Measurements from ENCODE around the gene SDC4. TPM values are rescaled to one million over a fixed set of nuclear protein-coding genes. Genes with fewer than 3 reads are reported as not detected.
A peak's percentile ranks its signal among the peaks of the same experiment; 100 is the strongest.

The SDC4 gene
- total RNA-seq, 2 donors from 2014 or later = 62.0 to 97.6 TPM

- Histone ChIP-seq H3K9me3 (no peaks in the 10 kb centered on the region), H3K36me3 (replicated peaks in 1 of 2; ENCODE audit: insufficient read depth in 1 of 2, low read depth in 2 of 2) (peaks cover 0 to 5% of the 10 kb centered on the region in 2 donors), H3K27ac (peak overlapping the region; percentile 23 to 74 (median 58)), H3K4me3 (no peak overlapping the region), H3K27me3 (no peaks in the 10 kb centered on the region), H3K4me1 (peaks cover 59% of the 10 kb centered on the region)
- DNase-seq (no peak), ATAC-seq (no peak)
- intact Hi-C loops (cut with DNase I) = no loop called here
- TF ChIP-seq POLR2A (IDR thresholded peaks at IDR 0.05) (no peak), CTCF (IDR thresholded peaks at IDR 0.05) (no peak)
- 33 to 39% methylated on average over 5 of the region's 5 CpGs for WGBS, 2 donors
These were observed 27.2 kb downstream of the SDC4 start for GRCh38 chr20:45320948-45321595.

DNA sequence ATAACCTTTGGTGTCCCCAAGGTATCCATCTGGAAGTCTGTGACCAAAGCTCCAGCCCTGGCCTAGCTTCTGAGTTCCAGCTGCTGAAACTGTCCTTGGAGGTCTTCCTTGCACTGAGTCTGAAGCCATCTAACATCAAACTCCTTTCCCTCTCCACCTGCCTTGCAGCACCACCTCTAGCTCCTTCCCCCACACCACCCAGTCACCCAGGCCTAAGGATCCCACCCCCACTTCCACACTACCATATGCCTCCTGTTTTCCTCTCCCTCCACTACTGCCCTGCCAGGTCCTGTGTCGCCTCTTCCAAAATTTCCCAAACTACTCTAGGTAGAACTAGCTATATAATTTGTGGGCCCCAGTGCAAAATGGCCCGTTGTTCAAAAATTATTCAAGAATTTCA lies 29.3 kb downstream of the SDC4 start:
- no peaks in the 10 kb centered on the region for H3K9me3 ChIP-seq
- 42 to 43% methylated on average over 2 of the region's 2 CpGs for WGBS, 2 donors
- H3K4me3 ChIP-seq = no peak overlapping the region
- peaks cover 65% of the 10 kb centered on the region for H3K4me1 ChIP-seq
- peaks cover 0 to 2% of the 10 kb centered on the region in 2 donors for H3K36me3 ChIP-seq (replicated peaks in 1 of 2; ENCODE audit: insufficient read depth in 1 of 2, low read depth in 2 of 2)
- H3K27ac ChIP-seq = peak overlapping the region; percentile 39 to 74 (median 54)
- no peaks in the 10 kb centered on the region for H3K27me3 ChIP-seq
- ATAC-seq (peak; percentile 4), DNase-seq (peak in 1 of 4 donors; percentile 31)
- intact Hi-C loops (cut with DNase I) = loop anchor here (5.0 to 10.0 kb wide), 2 partner anchors 123 to 274 kb away; no protein-coding TSS in a partner anchor
- TF ChIP-seq CTCF (IDR thresholded peaks at IDR 0.05) = no peak
- peak in 1 of 3 donors; percentile 51 for TF ChIP-seq POLR2A (IDR thresholded peaks at IDR 0.05)

DNA sequence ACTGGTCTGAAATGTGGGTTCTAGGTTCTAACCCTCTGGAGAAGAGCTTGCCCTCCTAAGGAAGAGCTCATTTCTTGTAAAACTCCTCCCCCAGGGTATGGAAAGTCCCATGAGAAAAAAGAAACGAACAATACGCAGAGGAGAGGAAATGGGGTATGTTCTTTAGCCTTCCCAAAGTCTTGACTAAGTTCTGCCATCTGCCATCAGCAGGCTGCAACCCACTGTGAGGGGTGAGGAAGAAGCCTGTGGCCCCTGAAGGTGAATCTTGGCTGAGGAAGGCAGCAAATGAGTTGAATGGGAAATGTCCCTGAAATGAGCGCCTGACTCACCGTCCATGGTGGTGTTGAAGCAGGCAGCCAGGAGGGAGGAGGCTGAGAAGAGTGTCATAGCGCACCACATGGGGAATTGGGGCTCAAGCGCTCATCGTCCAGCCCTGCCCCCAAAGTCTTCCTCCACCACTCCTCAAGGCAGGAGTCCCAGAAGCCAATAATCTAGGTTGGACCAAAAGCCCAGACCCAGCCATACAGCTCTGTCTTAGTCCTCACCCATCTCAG lies 29.8 kb downstream of the SDC4 start:
- DNase-seq = peak in 3 of 4 donors; percentile 31 to 52 (median 38)
- H3K4me1 ChIP-seq = peaks cover 68% of the 10 kb centered on the region
- ATAC-seq = no peak
- no peaks in the 10 kb centered on the region for H3K27me3 ChIP-seq
- TF ChIP-seq CTCF (IDR thresholded peaks at IDR 0.05) = no peak
- TF ChIP-seq POLR2A (IDR thresholded peaks at IDR 0.05) = no peak
- peak overlapping the region; percentile 39 to 74 (median 54) for H3K27ac ChIP-seq
- WGBS, 2 donors = 48 to 50% methylated on average over 6 to 7 of the region's 7 CpGs
- intact Hi-C loops (cut with DNase I) = loop anchor here (5.0 to 10.0 kb wide), 2 partner anchors 124 to 274 kb away; no protein-coding TSS in a partner anchor
- no peaks in the 10 kb centered on the region for H3K9me3 ChIP-seq
- peaks cover 0 to 2% of the 10 kb centered on the region in 2 donors for H3K36me3 ChIP-seq (replicated peaks in 1 of 2; ENCODE audit: insufficient read depth in 1 of 2, low read depth in 2 of 2)
- no peak overlapping the region for H3K4me3 ChIP-seq

DNA sequence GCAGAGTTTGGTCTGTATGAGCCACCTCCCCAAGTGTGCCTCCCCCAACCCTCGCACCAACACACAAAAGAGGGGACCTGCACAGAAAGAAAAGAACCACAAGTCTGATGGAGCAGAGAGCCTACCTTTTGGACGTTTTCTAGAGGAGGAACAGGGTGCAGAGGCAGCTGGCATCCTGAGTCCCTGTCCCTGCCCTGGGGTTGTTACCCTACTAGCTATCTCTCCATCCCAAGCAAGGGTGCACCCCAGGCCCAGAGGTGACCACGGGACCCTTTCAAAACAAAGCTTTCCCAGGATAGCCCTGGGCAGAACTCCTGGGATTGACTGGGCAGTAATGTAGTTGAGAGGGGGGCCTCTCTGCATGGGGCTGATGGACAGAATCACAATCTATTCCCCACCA lies 30.4 kb downstream of the SDC4 start:
- H3K27ac ChIP-seq = peak overlapping the region in 3 of 4 donors; percentile 5 to 74 (median 58)
- H3K4me1 ChIP-seq = peaks cover 66% of the 10 kb centered on the region
- intact Hi-C loops (cut with DNase I) = loop anchor here (5.0 to 10.0 kb wide), 2 partner anchors 124 to 273 kb away; no protein-coding TSS in a partner anchor
- WGBS, 2 donors = 65 to 81% methylated on average over 2 to 3 of the region's 3 CpGs
- DNase-seq (peak in 1 of 4 donors; percentile 16), ATAC-seq (no peak)
- no peak for TF ChIP-seq POLR2A (IDR thresholded peaks at IDR 0.05)
- TF ChIP-seq CTCF (IDR thresholded peaks at IDR 0.05) = no peak
- no peak overlapping the region for H3K4me3 ChIP-seq
- peaks cover 0 to 2% of the 10 kb centered on the region in 2 donors for H3K36me3 ChIP-seq (replicated peaks in 1 of 2; ENCODE audit: insufficient read depth in 1 of 2, low read depth in 2 of 2)
- H3K9me3 ChIP-seq = no peaks in the 10 kb centered on the region
- H3K27me3 ChIP-seq = no peaks in the 10 kb centered on the region
